CD4-positive, alpha-beta T cell treated with Interleukin-2 at 100 ng/mL for 4 hours (primary cell): ENCODE data around the gene NOS1AP.

Source experiments
- DNase-seq: peaks from one replicate; pipeline ENCODE4 v3.0.0-alpha.2; 2020; ENCODE audit warnings: low spot score

NOS1AP gene

GRCh38 chr1:162386292-162387225 is 317.1 kb downstream of the NOS1AP start:
- DNase-seq = no peak

GRCh38 chr1:162387226-162388082 is 318.0 kb downstream of the NOS1AP start:
- DNase-seq = no peak

- no peak for DNase-seq
Measured at GRCh38 chr1:162388083-162388594, 318.6 kb downstream of the NOS1AP start.

GRCh38 chr1:162388615-162389014 is 319.1 kb downstream of the NOS1AP start:
- DNase-seq = no peak

- DNase-seq = no peak
Measured at GRCh38 chr1:162389021-162389818, 319.7 kb downstream of the NOS1AP start.

- DNase-seq = no peak
Measured at GRCh38 chr1:162389971-162390370, 320.5 kb downstream of the NOS1AP start.

GRCh38 chr1:162390396-162391185 is 321.1 kb downstream of the NOS1AP start:
- no peak for DNase-seq

- peak; percentile 28 for DNase-seq
Measured at GRCh38 chr1:162391790-162392563, 322.5 kb downstream of the NOS1AP start.

GRCh38 chr1:162396201-162396906 is 326.9 kb downstream of the NOS1AP start:
- no peak for DNase-seq

- no peak for DNase-seq
Measured at GRCh38 chr1:162397039-162397448, 327.6 kb downstream of the NOS1AP start.

GRCh38 chr1:162397943-162398560 is 328.6 kb downstream of the NOS1AP start:
- DNase-seq = no peak

GRCh38 chr1:162398999-162399580 is 329.6 kb downstream of the NOS1AP start:
- DNase-seq = no peak

- no peak for DNase-seq
Measured at GRCh38 chr1:162400790-162401355, 331.4 kb downstream of the NOS1AP start.

- DNase-seq = no peak
Measured at GRCh38 chr1:162404550-162405160, 335.2 kb downstream of the NOS1AP start.

GRCh38 chr1:162405800-162406199 is 336.3 kb downstream of the NOS1AP start:
- DNase-seq = no peak

GRCh38 chr1:162406811-162407210 is 337.3 kb downstream of the NOS1AP start:
- no peak for DNase-seq

- no peak for DNase-seq
Measured at GRCh38 chr1:162407539-162407938, 338.0 kb downstream of the NOS1AP start.

- no peak for DNase-seq
Measured at GRCh38 chr1:162412002-162412401, 342.5 kb downstream of the NOS1AP start, which contains the start of gene SH2D1B. Gene SH2D1B (minus strand): TSS chr1:162412136. CDS start chr1:162412016, 120 bp downstream.
